AG04449 (cell line): ENCODE measurements around the gene SUSD6.
A peak's percentile ranks its signal among the peaks of the same experiment; 100 is the strongest.

Source experiments
- CTCF ChIA-PET: fragments of 350-600 bp; formaldehyde crosslinking; extraction: SDS; loops from one replicate; lab custom pipeline; 2021; ENCODE audit warnings: antibody characterized with exemption; lab: Yijun Ruan, JAX
- POLR2A ChIA-PET: fragments of 400-600, 350-600 bp; formaldehyde crosslinking; extraction: SDS; loops from one replicate; lab custom pipeline; 2020; ENCODE audit warnings: antibody characterized with exemption, inconsistent platforms; lab: Yijun Ruan, JAX
- DNase-seq: peaks from one replicate; pipeline ENCODE4 v3.0.0-alpha.2; 2010; ENCODE audit warnings: low read depth, low spot score
- H3K4me3 ChIP-seq: 2 replicates; pipeline ENCODE4 v1.5.1; 2011; ENCODE audit warnings: low read depth, mild to moderate bottlenecking, control low read depth, low read length
- CTCF ChIP-seq: IDR thresholded peaks from one replicate; pipeline ENCODE4 v1.5.1; 2011; ENCODE audit warnings: mild to moderate bottlenecking, moderate library complexity, low read length, control low read depth, inconsistent platforms; ENCODE audit not compliant: insufficient read depth; ENCODE audit errors: missing control alignments

The SUSD6 gene

DNA sequence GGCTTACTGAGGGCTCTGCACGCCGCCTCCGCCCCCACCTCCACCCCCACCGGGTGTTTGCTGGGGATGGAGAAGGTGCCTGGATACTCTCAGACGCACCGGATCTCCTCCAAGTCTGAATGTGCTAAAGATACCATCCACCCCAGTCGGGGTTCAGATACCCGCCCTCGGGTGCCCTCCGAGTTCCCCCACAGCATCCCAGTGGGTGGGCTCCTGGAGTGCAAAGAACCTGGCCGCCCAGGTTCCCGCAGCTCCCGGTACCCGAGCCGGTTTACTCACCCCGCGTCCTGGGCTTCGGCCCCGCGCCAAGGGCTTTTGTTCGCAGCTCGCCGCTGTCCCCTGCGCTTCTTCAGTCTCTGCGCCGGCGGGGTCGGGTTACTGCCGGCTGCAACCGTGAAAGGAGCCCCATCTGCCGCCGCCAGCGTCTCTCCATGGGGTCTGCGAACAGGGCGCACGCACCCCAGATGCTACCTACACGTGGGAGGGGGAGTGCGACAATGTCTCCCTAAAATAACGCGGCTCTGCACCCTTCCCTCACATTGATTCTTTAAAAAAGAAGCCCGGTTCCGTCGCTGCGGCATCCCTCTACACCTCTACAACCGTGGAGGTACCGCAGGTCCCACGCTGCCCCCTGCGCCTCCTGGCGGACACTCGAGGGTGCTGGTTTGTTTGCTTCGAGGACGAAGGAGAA, 37.0 kb upstream of the SUSD6 start, which contains the start of gene CCDC177:
Gene CCDC177 (minus strand): TSS at position 609 of the 691 bp plus-strand sequence. CDS start 1,249 bp downstream, outside the sequence.
- POLR2A ChIA-PET: no interaction called here
- no peak for DNase-seq
- CTCF ChIA-PET: interaction anchor here (0.6 to 7.9 kb wide), 28 partner anchors 9 to 408 kb away, joined by 3 to 55 read pairs (median 6); no protein-coding TSS in a partner anchor
- H3K4me3 ChIP-seq: peak within 1 kb of the TSS; percentile 42
- TF ChIP-seq CTCF: peak; percentile 90

DNA sequence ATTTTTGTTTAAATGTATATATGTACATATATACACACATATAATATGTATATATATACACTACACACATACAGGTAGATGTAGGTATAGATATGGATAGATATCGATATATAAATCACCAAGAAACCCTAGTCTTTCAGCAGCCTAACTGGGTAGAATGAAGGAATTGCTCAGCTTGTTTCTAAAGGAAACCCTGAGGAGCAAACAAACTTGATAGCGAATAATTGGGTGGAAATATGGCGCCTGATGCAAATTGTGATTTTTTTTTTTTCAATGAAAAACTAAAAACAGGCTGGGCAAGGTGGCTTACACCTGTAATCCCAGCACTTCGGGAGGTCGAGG, 36.5 kb upstream of the SUSD6 start:
- POLR2A ChIA-PET: no interaction called here
- DNase-seq: no peak
- no peak overlapping the region for H3K4me3 ChIP-seq

DNA sequence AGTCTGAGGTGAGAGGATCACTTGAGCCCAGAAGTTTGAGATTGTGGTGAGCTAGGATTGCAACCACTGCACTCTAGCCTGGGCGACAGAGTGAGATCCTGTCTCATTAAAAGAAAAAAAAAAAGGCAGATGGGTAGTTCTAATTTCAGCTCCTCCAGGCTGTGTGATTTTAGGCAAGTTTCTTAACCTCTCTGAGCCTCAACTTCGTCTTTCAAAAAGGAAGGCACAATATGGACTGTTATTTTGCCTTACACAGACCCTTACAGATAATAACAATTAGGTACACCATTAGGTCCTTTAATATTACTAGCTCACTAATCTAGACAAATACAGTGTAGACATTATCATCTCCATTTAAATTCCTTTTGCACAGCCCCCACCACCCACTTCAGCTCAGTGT, 31.9 kb upstream of the SUSD6 start:
- ChIA-PET POLR2A (no interaction called here), CTCF (interaction anchor here (0.5 to 2.8 kb wide), 22 partner anchors 9 to 336 kb away, joined by 3 to 32 read pairs (median 4); no protein-coding TSS in a partner anchor)
- no peak for TF ChIP-seq CTCF
- no peak overlapping the region for H3K4me3 ChIP-seq
- DNase-seq: no peak

More for the DNA sequence above, 36.5 kb upstream of the SUSD6 start:
- TF ChIP-seq CTCF: no peak
- CTCF ChIA-PET: interaction anchor here (0.6 to 7.9 kb wide), 22 partner anchors 8 to 408 kb away, joined by 3 to 55 read pairs (median 9); no protein-coding TSS in a partner anchor

DNA sequence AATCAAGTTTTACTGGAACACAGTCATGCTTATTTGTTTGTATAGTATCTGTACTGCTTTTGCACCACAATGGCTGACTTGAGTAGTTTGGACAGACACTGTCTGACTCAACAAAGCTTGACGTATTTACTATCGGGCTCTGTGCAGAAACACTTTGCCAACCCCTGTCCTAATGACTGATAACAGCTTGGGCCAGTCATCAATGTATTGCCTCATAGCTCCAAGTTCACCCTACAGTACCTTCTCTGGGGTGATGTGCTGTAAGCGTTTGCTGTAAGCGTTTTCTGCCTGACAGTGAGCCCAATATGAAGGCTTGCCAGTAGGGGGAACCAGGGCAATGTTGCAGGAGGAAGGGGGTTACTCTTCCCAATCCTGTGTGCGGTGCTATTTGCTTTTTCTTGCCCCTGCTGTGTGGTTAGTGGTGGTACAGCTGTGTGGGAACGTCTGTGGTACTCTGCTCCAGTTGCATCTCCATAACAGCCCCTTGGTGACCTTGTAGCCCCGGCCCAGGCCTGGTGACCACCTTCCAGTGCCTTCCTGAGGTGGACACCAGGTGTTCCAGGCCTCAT, 31.3 kb upstream of the SUSD6 start:
- TF ChIP-seq CTCF: peak; percentile 69
- peak; percentile 42 for DNase-seq
- no peak overlapping the region for H3K4me3 ChIP-seq
- POLR2A ChIA-PET: no interaction called here
- CTCF ChIA-PET: interaction anchor here (0.5 to 2.8 kb wide), 29 partner anchors 8 to 299 kb away, joined by 3 to 32 read pairs (median 4); no protein-coding TSS in a partner anchor

DNA sequence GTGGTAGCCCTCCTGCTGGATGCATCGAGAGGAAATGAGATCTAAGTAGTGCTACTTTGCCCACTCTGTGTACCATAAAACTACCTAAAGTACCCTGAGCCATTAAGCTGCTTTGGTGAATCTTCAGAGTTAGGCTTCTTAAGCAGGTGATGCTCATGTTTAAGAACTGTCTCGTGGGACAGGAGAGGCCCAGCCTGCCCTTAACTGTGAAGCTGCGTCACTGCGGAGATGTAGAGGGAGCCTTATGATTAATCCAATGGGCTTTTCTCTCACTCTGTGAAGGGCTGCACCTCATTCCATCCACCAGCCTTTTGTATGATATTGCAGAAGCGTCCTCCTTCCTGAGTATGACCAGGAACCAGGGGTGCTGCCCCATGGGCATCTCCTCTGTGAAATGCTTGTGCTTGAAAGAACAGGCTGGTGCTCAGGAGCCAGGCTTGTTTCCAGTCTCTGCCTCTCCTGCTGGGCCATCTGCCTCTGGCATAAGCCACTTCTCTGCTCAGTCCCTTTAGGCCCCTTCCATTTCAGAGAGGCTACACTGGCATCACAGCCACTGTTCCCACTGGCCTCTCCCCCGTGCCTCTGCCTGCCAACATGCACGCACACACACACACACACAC, 30.0 kb upstream of the SUSD6 start:
- H3K4me3 ChIP-seq: no peak overlapping the region
- no peak for DNase-seq
- POLR2A ChIA-PET: interaction anchor here (0.7 kb wide), 1 partner anchor 186 kb away, joined by 3 read pairs; the partner anchor contains the start of gene SRSF5
- CTCF ChIA-PET: interaction anchor here (0.8 to 2.8 kb wide), 11 partner anchors 9 to 150 kb away, joined by 3 to 32 read pairs (median 5); no protein-coding TSS in a partner anchor
- no peak for TF ChIP-seq CTCF
